ENCODE data around the gene TXNRD2.

TXNRD2 gene

DNA sequence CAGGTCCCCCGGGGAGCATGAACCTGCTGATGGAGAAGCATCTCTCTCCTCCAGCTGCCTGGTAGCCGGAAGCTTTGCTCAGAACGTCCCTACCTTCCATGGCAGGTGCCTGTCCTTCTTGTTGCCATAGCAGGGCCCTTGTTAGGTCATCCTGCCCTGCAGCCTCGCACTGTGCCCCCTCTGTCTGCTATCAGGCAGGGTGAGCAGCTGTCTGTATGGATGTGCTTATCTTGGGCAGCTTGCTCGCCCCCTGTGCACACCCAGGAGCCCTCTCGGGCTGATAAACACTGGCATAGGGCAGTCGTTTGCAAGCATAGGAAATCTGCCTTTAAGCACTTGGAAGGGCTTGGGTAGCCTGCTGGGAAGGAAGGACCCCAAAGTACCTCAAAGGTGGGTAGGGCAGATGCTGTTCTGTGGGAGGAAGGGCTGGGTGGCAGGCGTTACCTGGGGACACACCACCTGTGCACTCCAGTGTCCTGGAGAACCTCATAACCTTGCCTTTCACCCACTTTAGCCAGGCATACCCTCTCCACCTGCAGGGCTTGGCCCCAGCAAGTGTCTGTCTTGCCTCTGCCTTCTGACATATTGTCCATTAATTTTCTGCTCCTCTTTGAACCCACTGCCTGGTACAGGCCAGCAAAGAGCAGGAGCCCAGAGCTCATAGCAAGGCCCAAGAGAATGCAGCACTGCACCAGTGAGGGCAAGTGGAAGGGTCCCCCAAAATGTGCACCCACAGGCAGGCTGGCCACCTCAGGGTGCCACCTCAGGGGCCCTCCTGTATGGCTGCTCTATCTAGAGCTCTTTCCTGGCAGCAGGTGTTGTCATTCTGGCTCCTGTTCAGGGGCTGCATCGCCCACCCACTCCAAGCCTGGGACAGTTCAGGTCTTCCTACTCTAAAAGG, 8.0 kb downstream of the TXNRD2 start:
- no peaks in the 10 kb centered on the region for H3K27me3 ChIP-seq (replicated peaks; ENCODE audit: control insufficient read depth, insufficient read depth, low read length)
- TF ChIP-seq, protein P1, sequence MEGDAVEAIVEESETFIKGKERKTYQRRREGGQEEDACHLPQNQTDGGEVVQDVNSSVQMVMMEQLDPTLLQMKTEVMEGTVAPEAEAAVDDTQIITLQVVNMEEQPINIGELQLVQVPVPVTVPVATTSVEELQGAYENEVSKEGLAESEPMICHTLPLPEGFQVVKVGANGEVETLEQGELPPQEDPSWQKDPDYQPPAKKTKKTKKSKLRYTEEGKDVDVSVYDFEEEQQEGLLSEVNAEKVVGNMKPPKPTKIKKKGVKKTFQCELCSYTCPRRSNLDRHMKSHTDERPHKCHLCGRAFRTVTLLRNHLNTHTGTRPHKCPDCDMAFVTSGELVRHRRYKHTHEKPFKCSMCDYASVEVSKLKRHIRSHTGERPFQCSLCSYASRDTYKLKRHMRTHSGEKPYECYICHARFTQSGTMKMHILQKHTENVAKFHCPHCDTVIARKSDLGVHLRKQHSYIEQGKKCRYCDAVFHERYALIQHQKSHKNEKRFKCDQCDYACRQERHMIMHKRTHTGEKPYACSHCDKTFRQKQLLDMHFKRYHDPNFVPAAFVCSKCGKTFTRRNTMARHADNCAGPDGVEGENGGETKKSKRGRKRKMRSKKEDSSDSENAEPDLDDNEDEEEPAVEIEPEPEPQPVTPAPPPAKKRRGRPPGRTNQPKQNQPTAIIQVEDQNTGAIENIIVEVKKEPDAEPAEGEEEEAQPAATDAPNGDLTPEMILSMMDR (IDR thresholded peaks at IDR 0.05; ENCODE audit: insufficient read depth, low read length, poor library complexity, severe bottlenecking) = no peak
- no peak overlapping the region for H3K4me3 ChIP-seq (replicated peaks; ENCODE audit: low read depth, low read length)
- no peaks in the 10 kb centered on the region for H3K36me3 ChIP-seq (ENCODE audit: control insufficient read depth, insufficient read depth, low read length)
- no peak for DNase-seq (ENCODE audit: extremely low read depth, insufficient read length)

DNA sequence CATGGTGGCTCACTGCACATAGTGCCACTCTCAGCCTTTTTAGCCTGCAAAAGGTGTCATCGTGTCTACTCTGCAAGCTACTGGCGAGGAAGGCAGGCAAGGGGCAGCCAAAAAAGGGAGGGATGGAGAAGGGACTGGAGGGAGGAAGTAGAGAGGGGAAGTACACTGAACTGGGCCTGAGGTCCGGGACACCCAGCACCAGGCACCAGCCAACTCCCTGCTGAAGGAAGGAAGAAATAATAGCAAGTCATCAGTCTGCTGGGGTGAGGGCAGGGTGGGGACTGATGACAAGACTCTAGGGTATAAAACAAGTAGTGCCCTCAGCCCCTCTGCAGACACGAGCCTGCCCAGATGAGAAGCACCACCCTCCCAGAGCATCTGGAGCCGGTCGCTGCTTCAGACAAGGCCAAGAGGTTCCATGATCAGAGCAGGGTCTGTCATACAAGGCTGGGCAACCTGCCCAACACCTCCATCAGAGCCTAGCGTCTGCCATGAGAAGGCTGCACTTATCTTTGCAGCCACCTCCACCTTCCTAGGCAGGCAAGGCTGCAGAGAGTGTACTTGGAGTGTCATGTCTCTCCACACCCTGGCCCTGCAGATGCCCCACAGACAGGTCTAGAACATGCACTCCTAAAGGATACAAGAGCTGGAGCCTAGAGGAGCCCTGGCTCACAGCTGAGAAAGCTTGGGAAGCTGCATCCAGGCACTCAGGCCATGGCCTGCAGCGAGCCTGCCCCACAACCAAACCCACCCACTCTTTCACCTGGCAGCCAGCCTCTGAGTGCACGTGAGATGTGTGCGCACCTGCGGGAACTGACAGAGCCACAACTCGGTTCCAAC, 9.0 kb downstream of the TXNRD2 start:
- TF ChIP-seq, protein P1 (IDR thresholded peaks at IDR 0.05; ENCODE audit: insufficient read depth, low read length, poor library complexity, severe bottlenecking) = no peak

DNA sequence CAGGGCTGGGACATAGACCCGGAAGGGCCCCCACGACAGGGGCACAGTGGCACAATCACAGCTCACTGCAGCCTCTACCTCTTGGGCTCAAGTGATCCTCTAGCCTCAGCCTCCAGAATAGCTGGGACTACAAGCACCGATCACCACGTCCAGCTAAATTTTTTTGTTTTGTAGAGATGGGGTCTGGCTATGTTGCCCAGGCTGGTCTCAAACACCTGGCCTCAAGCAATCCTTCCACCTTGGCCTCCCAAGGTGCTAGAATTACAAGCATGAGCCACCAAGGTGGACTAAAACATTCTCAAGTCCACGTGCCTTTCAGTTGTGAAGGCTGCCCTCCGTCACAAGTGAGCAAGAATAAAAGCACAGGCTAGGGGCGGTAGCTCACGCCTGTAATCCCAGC, 10.1 kb downstream of the TXNRD2 start:
- TF ChIP-seq, protein P1 (IDR thresholded peaks at IDR 0.05; ENCODE audit: insufficient read depth, low read length, poor library complexity, severe bottlenecking) = no peak
- Histone ChIP-seq H3K4me3 (replicated peaks; ENCODE audit: low read depth, low read length) (no peak overlapping the region), H3K36me3 (ENCODE audit: control insufficient read depth, insufficient read depth, low read length) (no peaks in the 10 kb centered on the region), H3K27me3 (replicated peaks; ENCODE audit: control insufficient read depth, insufficient read depth, low read length) (no peaks in the 10 kb centered on the region)
- no peak for DNase-seq (ENCODE audit: extremely low read depth, insufficient read length)

More for the DNA sequence above, 9.0 kb downstream of the TXNRD2 start:
- DNase-seq (ENCODE audit: extremely low read depth, insufficient read length) = no peak
- Histone ChIP-seq H3K27me3 (replicated peaks; ENCODE audit: control insufficient read depth, insufficient read depth, low read length) (no peaks in the 10 kb centered on the region), H3K4me3 (replicated peaks; ENCODE audit: low read depth, low read length) (no peak overlapping the region), H3K36me3 (ENCODE audit: control insufficient read depth, insufficient read depth, low read length) (no peaks in the 10 kb centered on the region)

DNA sequence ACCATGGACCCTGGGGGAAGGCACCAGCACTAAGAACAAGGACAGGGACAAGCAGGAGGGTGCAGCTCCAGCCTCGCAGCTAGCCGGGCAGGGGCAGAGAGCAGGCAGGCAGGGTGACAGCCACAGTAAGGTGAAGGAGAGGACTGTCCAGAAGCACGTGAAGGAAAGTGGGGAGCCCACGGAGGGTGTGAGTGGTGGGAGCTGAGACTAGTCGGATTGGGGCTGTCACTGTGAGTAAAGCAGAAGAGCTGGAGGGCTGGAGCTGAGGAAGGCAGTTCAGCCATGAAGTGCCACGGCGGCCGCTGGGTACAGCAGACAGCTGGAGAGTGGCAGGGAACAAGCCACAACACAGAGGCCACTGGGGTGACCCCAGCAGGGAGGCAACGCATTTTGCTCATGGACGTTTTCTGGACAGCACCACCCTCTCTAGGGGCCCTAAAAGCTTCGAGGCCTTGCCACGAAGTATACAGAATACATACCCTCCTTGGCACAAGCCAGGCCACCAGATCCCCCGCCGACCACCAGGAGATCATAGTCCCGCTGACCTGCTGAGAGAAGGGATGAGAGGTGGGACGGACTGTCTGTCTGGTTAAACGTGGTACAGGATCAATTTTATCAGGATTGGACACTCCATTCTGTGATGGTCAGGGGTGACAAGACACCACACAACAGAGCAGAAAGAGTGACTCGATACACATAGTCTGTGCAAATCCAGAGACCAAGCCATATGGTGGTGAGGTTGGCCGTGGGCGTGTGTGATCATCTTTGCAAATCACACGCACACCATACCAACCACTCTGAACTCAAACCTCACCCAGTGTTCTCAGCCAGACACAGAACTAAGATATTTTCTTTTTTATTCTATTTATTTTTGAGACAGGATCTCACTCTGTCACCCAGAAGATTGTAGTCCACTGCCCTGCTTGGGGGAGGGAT, 10.8 kb downstream of the TXNRD2 start:
- no peak for DNase-seq (ENCODE audit: extremely low read depth, insufficient read length)
- Histone ChIP-seq H3K27me3 (replicated peaks; ENCODE audit: control insufficient read depth, insufficient read depth, low read length) (no peaks in the 10 kb centered on the region), H3K4me3 (replicated peaks; ENCODE audit: low read depth, low read length) (no peak overlapping the region), H3K36me3 (ENCODE audit: control insufficient read depth, insufficient read depth, low read length) (no peaks in the 10 kb centered on the region)
- TF ChIP-seq, protein P1 (IDR thresholded peaks at IDR 0.05; ENCODE audit: insufficient read depth, low read length, poor library complexity, severe bottlenecking) = no peak

Data from GM06990 (cell line).